GM21515 (cell line): ENCODE data around the gene PPP1R12B.
"Not testable (repeated sequence)": the region's sequence is repeated elsewhere in the genome, so short reads cannot be mapped to it uniquely, and the experiment has no call there.

Experiments used
- ATAC-seq: cut with Tn5 transposase; IDR thresholded peaks from one replicate; pipeline ENCODE4 v1.9.1; 2021; ENCODE audit not compliant: unreplicated experiment

PPP1R12B gene

DNA sequence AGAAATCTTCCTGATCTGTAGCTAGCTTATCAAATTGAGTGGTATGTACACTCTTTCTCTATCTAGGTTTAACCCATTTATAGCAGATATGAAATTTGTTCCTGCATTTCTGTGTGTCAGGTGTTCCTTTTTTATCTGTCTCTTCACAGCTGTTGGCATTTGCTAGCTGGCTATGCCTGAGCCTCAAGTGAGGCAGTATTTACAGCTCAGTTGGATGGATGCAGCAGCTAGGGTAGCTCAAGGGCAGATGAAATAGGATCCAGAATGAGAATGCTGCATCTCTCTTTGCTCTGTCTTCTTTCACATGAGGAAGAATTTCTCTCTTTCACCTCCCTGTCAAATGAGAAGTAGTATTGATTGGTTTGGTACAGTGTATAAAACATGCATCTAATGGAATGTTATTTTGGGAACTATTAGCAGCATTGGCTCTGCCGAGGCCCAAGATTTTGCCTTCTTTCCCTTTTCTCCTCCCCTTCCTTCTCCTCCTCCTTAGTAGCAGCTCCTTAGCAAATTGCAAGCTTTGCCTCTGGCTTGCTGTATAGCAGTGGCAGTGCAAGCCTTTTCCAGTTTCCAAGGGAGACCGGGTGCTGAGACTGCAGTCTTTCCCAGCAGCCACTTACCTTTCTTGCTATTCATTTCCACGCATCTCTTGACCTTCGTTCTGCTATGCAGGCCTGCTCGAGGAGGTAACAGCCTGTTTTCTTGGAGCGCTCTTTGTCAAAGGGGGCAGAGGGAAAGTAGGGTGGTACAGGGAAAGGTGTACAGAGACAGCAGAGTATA lies 125.0 kb downstream of the PPP1R12B start:
- not testable (repeated sequence) for ATAC-seq

DNA sequence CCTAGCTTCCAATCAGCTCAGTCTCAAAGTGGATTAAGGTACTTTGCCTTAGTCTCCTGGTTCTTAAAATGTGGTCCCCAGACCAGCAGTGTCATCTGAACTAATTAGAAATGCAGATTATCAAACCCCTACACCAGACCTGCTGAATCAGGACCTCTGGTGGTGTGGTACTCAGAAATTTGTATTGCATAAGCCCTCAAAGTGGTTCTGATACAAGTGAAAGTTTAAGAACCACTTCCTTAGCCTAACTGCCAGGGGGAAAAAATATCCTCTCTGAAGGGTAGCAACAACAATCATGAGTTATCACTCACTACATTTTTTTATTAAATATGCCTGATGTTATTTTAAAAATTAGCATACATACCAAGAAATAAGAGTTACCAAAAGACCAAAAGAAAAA lies 131.2 kb downstream of the PPP1R12B start:
- ATAC-seq, result not testable (repeated sequence)

GRCh38 chr1:202480640-202481039 lies 132.1 kb downstream of the PPP1R12B start:
- not testable (repeated sequence) for ATAC-seq

DNA sequence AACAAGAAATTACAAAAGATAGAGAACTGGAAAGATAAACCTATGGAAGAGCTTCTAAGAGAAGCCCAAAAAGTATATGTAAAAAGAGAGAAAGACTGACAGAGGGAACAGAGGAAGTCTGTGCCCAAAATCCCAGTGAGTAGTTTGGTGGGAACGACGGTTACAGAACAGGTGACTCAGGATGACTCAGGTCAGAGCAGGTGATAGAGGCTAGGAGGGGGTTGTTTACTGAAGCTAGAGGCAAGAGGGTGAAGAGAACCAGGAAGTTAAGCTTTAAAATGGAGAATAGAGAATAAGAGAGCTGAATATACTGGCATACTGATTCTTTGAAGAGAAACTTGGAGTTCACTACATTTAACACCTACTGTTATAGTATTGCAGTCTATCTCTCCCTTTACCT lies 134.9 kb downstream of the PPP1R12B start:
- not testable (repeated sequence) for ATAC-seq

- peak; percentile 53 for ATAC-seq
These were observed 135.5 kb downstream of the PPP1R12B start for GRCh38 chr1:202484032-202484431.

GRCh38 chr1:202484820-202485219 lies 136.3 kb downstream of the PPP1R12B start:
- ATAC-seq, result not testable (repeated sequence)

DNA sequence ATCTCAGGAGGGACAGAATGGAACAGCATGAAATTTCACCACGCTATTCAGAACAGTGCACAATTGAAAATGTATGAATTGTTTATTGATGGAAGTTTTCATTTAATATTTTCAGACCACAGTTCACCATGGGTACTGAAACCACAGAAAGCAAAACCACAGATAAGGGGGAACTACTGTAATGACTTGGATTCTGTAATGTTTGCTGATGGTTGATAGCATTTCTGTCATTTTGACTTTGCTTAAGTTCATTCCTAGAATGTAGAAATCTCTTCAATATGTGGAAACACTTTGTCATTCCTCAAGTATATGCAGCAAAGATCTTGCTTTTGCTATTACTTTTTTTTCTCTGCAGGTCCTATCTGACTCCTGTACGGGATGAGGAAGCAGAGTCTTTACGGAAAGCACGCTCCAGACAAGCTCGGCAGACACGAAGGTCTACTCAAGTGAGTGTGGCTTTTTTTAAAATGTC lies 139.7 kb downstream of the PPP1R12B start:
- ATAC-seq, result peak; percentile 65

DNA sequence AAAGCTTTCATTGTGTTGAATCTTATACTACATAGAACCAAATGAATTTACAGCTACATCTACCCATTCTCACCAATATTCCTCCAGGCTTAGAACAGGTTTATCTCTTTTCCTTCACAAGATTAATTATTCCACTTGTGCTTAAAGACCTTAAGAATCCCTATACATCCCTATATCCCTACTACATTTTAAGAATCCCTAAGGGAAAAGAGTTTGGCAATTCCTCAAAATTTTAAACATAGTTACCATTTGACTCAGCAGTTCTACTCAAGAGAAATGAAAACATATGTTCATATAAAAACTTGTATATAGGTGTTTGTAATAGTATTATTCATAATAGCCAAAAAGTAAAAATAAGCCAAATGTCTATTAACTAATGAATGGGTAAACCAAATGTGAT lies 140.6 kb downstream of the PPP1R12B start:
- ATAC-seq, result not testable (repeated sequence)

DNA sequence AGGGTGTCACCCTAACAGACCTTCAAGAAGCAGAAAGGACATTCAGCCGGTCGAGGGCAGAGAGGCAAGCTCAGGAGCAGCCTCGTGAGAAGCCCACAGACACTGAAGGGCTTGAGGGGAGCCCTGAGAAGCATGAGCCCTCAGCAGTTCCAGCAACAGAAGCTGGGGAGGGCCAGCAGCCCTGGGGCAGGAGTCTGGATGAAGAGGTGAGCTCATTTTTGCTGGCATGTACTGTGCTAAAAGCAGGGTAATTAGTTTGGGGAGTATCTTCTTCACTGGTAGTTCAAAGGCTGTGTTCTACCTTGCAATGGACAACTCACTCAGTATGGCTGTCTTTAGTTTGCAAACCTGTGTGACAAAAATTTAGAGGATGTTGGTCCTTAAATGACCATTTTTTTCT lies 144.6 kb downstream of the PPP1R12B start:
- not testable (repeated sequence) for ATAC-seq

- ATAC-seq, result no peak
These were observed 150.0 kb downstream of the PPP1R12B start for GRCh38 chr1:202498542-202498941.

GRCh38 chr1:202499997-202500396 lies 151.5 kb downstream of the PPP1R12B start:
- not testable (repeated sequence) for ATAC-seq

- ATAC-seq, result no peak
These were observed 152.8 kb downstream of the PPP1R12B start for GRCh38 chr1:202501281-202501680.

DNA sequence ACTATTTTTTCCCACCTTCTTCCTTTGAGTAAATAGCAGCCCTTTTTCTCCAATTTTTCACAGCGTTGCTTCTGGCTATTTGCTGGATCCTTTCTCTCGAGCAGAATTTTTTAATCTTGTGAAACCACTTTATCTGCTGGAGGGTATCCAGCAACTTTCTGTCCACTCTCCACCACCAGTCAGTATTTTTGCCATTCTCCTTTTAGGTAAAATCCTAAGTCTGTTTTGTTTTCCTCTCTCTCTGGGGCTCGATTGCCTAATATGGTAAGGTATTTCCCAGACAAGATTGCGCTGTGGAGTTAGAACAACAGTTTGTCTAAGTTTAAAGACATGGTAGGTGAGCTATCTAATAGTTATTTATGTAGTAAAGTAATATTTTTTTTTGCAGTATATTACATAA lies 156.9 kb downstream of the PPP1R12B start:
- no peak for ATAC-seq

- not testable (repeated sequence) for ATAC-seq
These were observed 157.5 kb downstream of the PPP1R12B start for GRCh38 chr1:202505880-202506575.

DNA sequence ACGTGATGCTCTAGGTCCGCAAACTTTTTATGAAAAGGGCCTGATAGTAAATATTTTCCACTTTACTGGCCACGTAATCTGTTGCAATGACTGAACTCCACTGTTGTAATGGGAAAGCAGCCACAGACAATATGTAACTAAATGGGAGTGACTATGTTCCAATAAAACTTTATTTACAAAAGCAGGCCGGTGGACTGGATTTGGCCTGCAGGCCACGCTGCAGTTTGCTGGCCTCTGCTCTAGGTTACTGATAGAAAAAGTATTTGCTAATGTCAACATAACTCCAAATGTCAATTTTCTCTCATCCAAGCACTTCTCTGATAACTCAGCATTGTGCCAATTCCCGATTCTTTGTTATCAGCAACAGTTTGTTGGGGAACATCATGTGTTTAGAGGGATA lies 160.4 kb downstream of the PPP1R12B start:
- ATAC-seq, result not testable (repeated sequence)

GRCh38 chr1:202513875-202514274 lies 165.4 kb downstream of the PPP1R12B start:
- peak; percentile 56 for ATAC-seq

DNA sequence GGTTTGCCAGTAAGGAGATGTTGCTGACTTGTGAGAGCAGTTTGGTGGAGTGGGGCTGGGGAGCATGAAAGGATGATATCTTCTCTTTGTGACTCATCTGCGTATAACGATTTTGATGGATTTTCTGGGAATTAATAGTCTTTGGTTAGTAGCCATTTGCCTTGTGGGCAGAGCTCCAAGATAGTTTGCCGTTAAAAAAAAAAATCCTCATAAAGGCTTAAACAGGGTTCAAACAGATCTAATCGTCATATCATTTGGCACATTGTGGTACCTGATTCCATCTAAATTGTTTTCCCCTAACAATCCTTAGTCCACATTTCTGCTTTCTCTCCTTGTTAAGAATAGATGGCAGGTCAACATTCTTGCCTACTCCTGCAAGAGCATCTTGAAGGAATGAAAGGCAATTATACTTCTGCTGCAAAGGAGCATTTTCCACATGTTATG lies 168.0 kb downstream of the PPP1R12B start:
- ATAC-seq, result no peak

GRCh38 chr1:202517146-202517545 lies 168.6 kb downstream of the PPP1R12B start:
- ATAC-seq, result not testable (repeated sequence)

- ATAC-seq, result not testable (repeated sequence)
These were observed 169.7 kb downstream of the PPP1R12B start for GRCh38 chr1:202518180-202518579.

GRCh38 chr1:202518905-202519304 lies 170.4 kb downstream of the PPP1R12B start:
- not testable (repeated sequence) for ATAC-seq

GRCh38 chr1:202520129-202520856 lies 171.8 kb downstream of the PPP1R12B start:
- ATAC-seq, result not testable (repeated sequence)
